Ishikawa (cell line): ENCODE data around the gene ANOS1.

Source experiments
- CEBPB ChIP-seq: IDR thresholded peaks from 2 replicates; pipeline ENCODE4 v1.6.1; 2012
- CREB1 ChIP-seq: IDR thresholded peaks from 2 replicates; pipeline ENCODE4 v1.6.1; 2012; ENCODE audit warnings: low read depth
- EP300 ChIP-seq: IDR thresholded peaks from 2 replicates; pipeline ENCODE4 v1.6.1; 2012; ENCODE audit warnings: borderline replicate concordance
- MAX ChIP-seq: IDR thresholded peaks from 2 replicates; pipeline ENCODE4 v1.6.1; 2012
- RAD21 ChIP-seq: IDR thresholded peaks from 2 replicates; pipeline ENCODE4 v1.6.1; 2012; ENCODE audit warnings: low read depth
- REST ChIP-seq: IDR thresholded peaks from 2 replicates; pipeline ENCODE4 v1.6.1; 2012; ENCODE audit warnings: low read depth, mild to moderate bottlenecking
- TAF1 ChIP-seq: IDR thresholded peaks from 2 replicates; pipeline ENCODE4 v1.6.1; 2012; ENCODE audit warnings: low read depth, mild to moderate bottlenecking
- TCF12 ChIP-seq: IDR thresholded peaks from 2 replicates; pipeline ENCODE4 v1.6.1; 2012; ENCODE audit warnings: low read depth
- TEAD4 ChIP-seq: IDR thresholded peaks from 2 replicates; pipeline ENCODE4 v1.6.1; 2012
- YY1 ChIP-seq: IDR thresholded peaks from 2 replicates; pipeline ENCODE4 v1.6.1; 2012; ENCODE audit warnings: low read depth
- ZBTB7A ChIP-seq: IDR thresholded peaks from 2 replicates; pipeline ENCODE4 v1.6.1; 2012; ENCODE audit warnings: low read depth

GRCh38 chrX:8773117-8773516 lies 41.2 kb upstream of the ANOS1 start:
- no peak for TF ChIP-seq EP300
- no peak for TF ChIP-seq RAD21
- no peak for TF ChIP-seq REST
- TF ChIP-seq TAF1, result no peak
- TF ChIP-seq ZBTB7A, result no peak
- no peak for TF ChIP-seq TCF12
- TF ChIP-seq CREB1, result no peak
- TF ChIP-seq CEBPB, result no peak
- no peak for TF ChIP-seq TEAD4
- no peak for TF ChIP-seq YY1
- TF ChIP-seq MAX, result no peak
